ENCODE results near the gene RNF213. TPM values are rescaled to one million over a fixed set of nuclear protein-coding genes. Genes with fewer than 3 reads are reported as not detected.

The RNF213 gene
- total and polyA plus RNA-seq, 2 of the 8 experiments (the other 6 are each of a cell fraction or from before 2014, with no cell fraction given) = 33.8 to 62.8 TPM

DNA sequence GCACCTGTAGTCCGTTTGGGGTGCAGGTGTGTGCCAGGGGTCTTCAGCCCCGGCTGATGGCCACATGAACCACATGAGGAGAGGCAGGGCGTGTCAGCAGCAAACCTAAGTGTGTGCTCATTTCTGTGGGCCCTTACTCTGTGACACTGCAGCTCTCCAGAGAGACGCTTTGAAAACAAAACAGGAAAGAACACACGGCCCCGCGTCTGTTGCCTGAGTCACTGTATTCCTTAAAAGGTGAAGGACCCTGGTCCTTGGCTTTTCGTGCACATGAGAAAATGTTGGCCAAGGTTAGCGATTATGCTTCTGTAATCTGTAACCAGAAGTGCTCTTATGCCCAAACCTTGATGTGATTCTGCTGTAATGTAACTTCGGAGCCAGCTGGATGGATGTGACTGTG lies 176.9 kb downstream of the RNF213 start:
- DNase-seq (ENCODE audit: low read depth in 1 of 2, low spot score in 2 of 2) (no peak), FAIRE-seq (no peak)
- no peak overlapping the region for H3K56ac ChIP-seq (replicated peaks; ENCODE audit: insufficient read length, low read depth, low read length)
- no peaks in the 10 kb centered on the region for H3K79me1 ChIP-seq (ENCODE audit: low read depth, low read length)
- H3K23me2 ChIP-seq (ENCODE audit: low read depth, low read length) = no peaks in the 10 kb centered on the region
- ChIA-PET POLR2A (ENCODE audit: partially characterized antibody) (no interaction called here), CTCF (ENCODE audit: partially characterized antibody) (interaction anchor here (2.6 to 2.8 kb wide), 2 partner anchors 10 to 13 kb away, joined by 6 to 13 read pairs; no protein-coding TSS in a partner anchor)
- no peak overlapping the region for H3K18ac ChIP-seq (ENCODE audit: extremely low read depth, low read length)
- H3K9me3 ChIP-seq (ENCODE audit: insufficient read depth in 2 of 2, low read depth in 1 of 2, low read length in 1 of 2) = no peaks in the 10 kb centered on the region
- no peaks in the 10 kb centered on the region; a peak in 1 of 7 replicates for H3K4me1 ChIP-seq (replicated peaks in 1 of 4; ENCODE audit: control insufficient read depth in 3 of 4, insufficient read depth in 4 of 4, low read length in 3 of 4)
- H3K14ac ChIP-seq (ENCODE audit: insufficient read length) = no peak overlapping the region
- no peak overlapping the region for H3K4ac ChIP-seq (replicated peaks; ENCODE audit: insufficient read length, low read depth, low read length)
- no peak overlapping the region for H2BK5ac ChIP-seq (ENCODE audit: low read depth, low read length)
- no peak overlapping the region for H2BK120ac ChIP-seq (replicated peaks; ENCODE audit: low read depth, low read length)
- TF ChIP-seq, protein P1, sequence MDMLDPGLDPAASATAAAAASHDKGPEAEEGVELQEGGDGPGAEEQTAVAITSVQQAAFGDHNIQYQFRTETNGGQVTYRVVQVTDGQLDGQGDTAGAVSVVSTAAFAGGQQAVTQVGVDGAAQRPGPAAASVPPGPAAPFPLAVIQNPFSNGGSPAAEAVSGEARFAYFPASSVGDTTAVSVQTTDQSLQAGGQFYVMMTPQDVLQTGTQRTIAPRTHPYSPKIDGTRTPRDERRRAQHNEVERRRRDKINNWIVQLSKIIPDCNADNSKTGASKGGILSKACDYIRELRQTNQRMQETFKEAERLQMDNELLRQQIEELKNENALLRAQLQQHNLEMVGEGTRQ (IDR thresholded peaks at IDR 0.05; ENCODE audit: low read length) = no peak
- no peak for TF ChIP-seq MAFK (IDR thresholded peaks at IDR 0.05; ENCODE audit: low read depth, low read length)
- no peak for TF ChIP-seq HDAC2 (IDR thresholded peaks at IDR 0.05; ENCODE audit: borderline replicate concordance in 1 of 2, low read depth in 2 of 2, low read length in 2 of 2)
- TF ChIP-seq CEBPB (IDR thresholded peaks at IDR 0.05; ENCODE audit: low read depth, low read length) = no peak
- H4K5ac ChIP-seq (ENCODE audit: insufficient read length, low read depth, low read length) = no peak overlapping the region
- H3K4me2 ChIP-seq (ENCODE audit: insufficient read depth in 1 of 2, low read depth in 2 of 2, low read length in 2 of 2) = no peak overlapping the region
- no peak overlapping the region for H2BK20ac ChIP-seq (ENCODE audit: low read length)
- no peaks in the 10 kb centered on the region for H3K36me3 ChIP-seq (ENCODE audit: control insufficient read depth in 2 of 4, insufficient read depth in 4 of 4, low read length in 3 of 4)
- H4K20me1 ChIP-seq (replicated peaks in 1 of 2; ENCODE audit: control insufficient read depth in 1 of 2, insufficient read depth in 2 of 2, low read length in 2 of 2) = peaks cover 0 to 2% of the 10 kb centered on the region in 2 experiments
- H3K4me3 ChIP-seq (ENCODE audit: extremely low read depth in 1 of 4, insufficient read depth in 2 of 4, low read depth in 3 of 4, low read length in 4 of 4) = no peak overlapping the region
- H3K9ac ChIP-seq (replicated peaks in 1 of 4; ENCODE audit: extremely low read depth in 1 of 4, low read depth in 3 of 4, low read length in 3 of 4) = no peak overlapping the region
- H2AK5ac ChIP-seq (ENCODE audit: low read depth, low read length) = no peak overlapping the region
- peaks cover 0 to 5% (median 0%) of the 10 kb centered on the region in 4 experiments; a peak in 2 of 7 replicates for H3K27me3 ChIP-seq (replicated peaks in 1 of 4; ENCODE audit: control insufficient read depth in 3 of 4, extremely low read depth in 1 of 4, insufficient read depth in 3 of 4, low read length in 3 of 4)
- H3K79me2 ChIP-seq (ENCODE audit: control insufficient read depth in 1 of 2, insufficient read depth in 2 of 2, low read length in 2 of 2) = no peaks in the 10 kb centered on the region
- H2BK12ac ChIP-seq (ENCODE audit: low read depth, low read length) = no peak overlapping the region
- H2AFZ ChIP-seq (ENCODE audit: low read length) = no peak overlapping the region
- H3K23ac ChIP-seq (ENCODE audit: insufficient read length) = no peak overlapping the region
- H4K8ac ChIP-seq (ENCODE audit: extremely low read depth, insufficient read depth, low read length) = no peak overlapping the region
- H2BK15ac ChIP-seq (ENCODE audit: low read length) = no peak overlapping the region
- no peak overlapping the region for H3K27ac ChIP-seq (ENCODE audit: low read depth, low read length)
- no peak overlapping the region for H4K91ac ChIP-seq (replicated peaks; ENCODE audit: insufficient read length, low read length)
- 87% methylated on average over 10 of the region's 10 CpGs; no CpG with 5 or more reads in 1 of the 2 experiments for WGBS, 2 experiments (ENCODE audit: extremely low coverage in 1 of 2, insufficient coverage in 1 of 2, insufficient read length in 1 of 2, insufficient replicate concordance in 2 of 2, low coverage in 1 of 2, low lambda C conversion rate in 2 of 2, missing lambda C conversion rate in 1 of 2)

Measured in H1 (cell line).